Measurements from ENCODE around the gene NTN1. TPM values are rescaled to one million over a fixed set of nuclear protein-coding genes. Genes with fewer than 3 reads are reported as not detected.

The NTN1 gene
- total and polyA plus RNA-seq, 12 donors = 0.12 to 0.84 (median 0.28) TPM

GRCh38 chr17:9231449-9232154 is 210.3 kb downstream of the NTN1 start:
- Histone ChIP-seq H3K27ac (no peak overlapping the region), H3K4me3 (no peak overlapping the region), H3K36me3 (replicated peaks in 1 of 2) (no peaks in the 10 kb centered on the region), H3K27me3 (peaks cover 20% of the 10 kb centered on the region), H3K4me1 (replicated peaks in 1 of 2) (no peaks in the 10 kb centered on the region), H3K9me3 (replicated peaks in 1 of 3) (no peaks in the 10 kb centered on the region)
- intact Hi-C loops (cut with DNase I) = no loop called here
- 84 to 92% (median 87%) methylated on average over 5 to 23 of the region's 23 CpGs for WGBS, 4 donors
- TF ChIP-seq, protein P1, sequence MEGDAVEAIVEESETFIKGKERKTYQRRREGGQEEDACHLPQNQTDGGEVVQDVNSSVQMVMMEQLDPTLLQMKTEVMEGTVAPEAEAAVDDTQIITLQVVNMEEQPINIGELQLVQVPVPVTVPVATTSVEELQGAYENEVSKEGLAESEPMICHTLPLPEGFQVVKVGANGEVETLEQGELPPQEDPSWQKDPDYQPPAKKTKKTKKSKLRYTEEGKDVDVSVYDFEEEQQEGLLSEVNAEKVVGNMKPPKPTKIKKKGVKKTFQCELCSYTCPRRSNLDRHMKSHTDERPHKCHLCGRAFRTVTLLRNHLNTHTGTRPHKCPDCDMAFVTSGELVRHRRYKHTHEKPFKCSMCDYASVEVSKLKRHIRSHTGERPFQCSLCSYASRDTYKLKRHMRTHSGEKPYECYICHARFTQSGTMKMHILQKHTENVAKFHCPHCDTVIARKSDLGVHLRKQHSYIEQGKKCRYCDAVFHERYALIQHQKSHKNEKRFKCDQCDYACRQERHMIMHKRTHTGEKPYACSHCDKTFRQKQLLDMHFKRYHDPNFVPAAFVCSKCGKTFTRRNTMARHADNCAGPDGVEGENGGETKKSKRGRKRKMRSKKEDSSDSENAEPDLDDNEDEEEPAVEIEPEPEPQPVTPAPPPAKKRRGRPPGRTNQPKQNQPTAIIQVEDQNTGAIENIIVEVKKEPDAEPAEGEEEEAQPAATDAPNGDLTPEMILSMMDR (IDR thresholded peaks at IDR 0.05) = no peak
- no peak for DNase-seq

DNA sequence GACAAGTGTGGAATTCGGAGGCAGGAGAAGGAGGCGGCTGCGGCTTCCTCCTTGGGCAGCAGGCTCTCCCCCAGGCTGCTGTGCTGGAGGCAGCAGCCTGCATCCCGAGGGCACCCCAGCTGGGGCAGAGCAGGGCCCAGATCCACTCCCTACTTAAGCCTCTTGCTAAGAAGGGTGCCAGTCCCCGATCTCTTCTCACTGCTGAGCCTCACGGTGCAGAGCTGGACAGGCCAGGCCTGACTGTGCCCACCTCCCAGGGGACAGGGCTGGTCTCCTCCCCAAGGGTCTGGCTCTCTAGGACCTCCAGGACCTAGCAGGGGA is 210.8 kb downstream of the NTN1 start:
- TF ChIP-seq POLR2A (IDR thresholded peaks at IDR 0.05) = no peak
- TF ChIP-seq, protein P1 (IDR thresholded peaks at IDR 0.05) = no peak

GRCh38 chr17:9232591-9233270 is 211.4 kb downstream of the NTN1 start:
- DNase-seq = no peak
- no peak overlapping the region for H3K27ac ChIP-seq

More for the DNA sequence above, 210.8 kb downstream of the NTN1 start:
- no peak overlapping the region for H3K4me3 ChIP-seq
- H3K9me3 ChIP-seq (replicated peaks in 1 of 3) = no peaks in the 10 kb centered on the region
- no peak overlapping the region for H3K27ac ChIP-seq
- no peaks in the 10 kb centered on the region for H3K4me1 ChIP-seq (replicated peaks in 1 of 2)
- intact Hi-C loops (cut with DNase I) = no loop called here
- peaks cover 20% of the 10 kb centered on the region for H3K27me3 ChIP-seq
- DNase-seq = no peak
- no peaks in the 10 kb centered on the region for H3K36me3 ChIP-seq (replicated peaks in 1 of 2)
- WGBS, 4 donors = 84 to 87% methylated on average over 6 of the region's 6 CpGs; no CpG with 5 or more reads in 2 of the 4 donors

GRCh38 chr17:9233271-9233599 is 211.9 kb downstream of the NTN1 start:
- no peaks in the 10 kb centered on the region for H3K9me3 ChIP-seq (replicated peaks in 1 of 3)
- no peak for DNase-seq
- no peak overlapping the region for H3K4me3 ChIP-seq
- intact Hi-C loops (cut with DNase I) = no loop called here
- no peak overlapping the region for H3K27ac ChIP-seq
- 39 to 61% (median 58%) methylated on average over 1 to 9 of the region's 9 CpGs for WGBS, 4 donors
- no peaks in the 10 kb centered on the region for H3K36me3 ChIP-seq (replicated peaks in 1 of 2)
- peaks cover 20% of the 10 kb centered on the region for H3K27me3 ChIP-seq
- H3K4me1 ChIP-seq (replicated peaks in 1 of 2) = no peaks in the 10 kb centered on the region
- TF ChIP-seq, protein P1 (IDR thresholded peaks at IDR 0.05) = no peak
- TF ChIP-seq POLR2A (IDR thresholded peaks at IDR 0.05) = no peak

More at GRCh38 chr17:9232591-9233270, 211.4 kb downstream of the NTN1 start:
- no peak overlapping the region for H3K4me3 ChIP-seq
- intact Hi-C loops (cut with DNase I) = no loop called here
- TF ChIP-seq POLR2A (IDR thresholded peaks at IDR 0.05) = no peak
- TF ChIP-seq, protein P1 (IDR thresholded peaks at IDR 0.05) = no peak
- peaks cover 20% of the 10 kb centered on the region for H3K27me3 ChIP-seq
- no peaks in the 10 kb centered on the region for H3K4me1 ChIP-seq (replicated peaks in 1 of 2)
- no peaks in the 10 kb centered on the region for H3K9me3 ChIP-seq (replicated peaks in 1 of 3)
- H3K36me3 ChIP-seq (replicated peaks in 1 of 2) = no peaks in the 10 kb centered on the region
- 24 to 36% (median 35%) methylated on average over 13 to 22 of the region's 22 CpGs for WGBS, 4 donors

Measured in adrenal gland (tissue), 12 donors.